ENCODE results near the gene VPS13C.

The VPS13C gene

GRCh38 chr15:62075595-62076277 is 15.5 kb upstream of the VPS13C start:
- H3K36me3 ChIP-seq (ENCODE audit: control insufficient read depth in 1 of 2, insufficient read depth in 2 of 2, low read depth in 1 of 2, low read length in 2 of 2): no peaks in the 10 kb centered on the region
- peak overlapping the region; percentile 80 for H3K9ac ChIP-seq (ENCODE audit: low read length)
- H2BK15ac ChIP-seq (ENCODE audit: low read depth, poor library complexity, severe bottlenecking): no peak overlapping the region
- no peak overlapping the region for H2AFZ ChIP-seq (ENCODE audit: low read depth, low read length)
- H3K79me1 ChIP-seq (replicated peaks; ENCODE audit: low read length, poor library complexity, severe bottlenecking): no peaks in the 10 kb centered on the region
- no peak overlapping the region for H3K14ac ChIP-seq (ENCODE audit: low read length in 2 of 2)
- no peak overlapping the region for H2AK5ac ChIP-seq (ENCODE audit: low read length, severe bottlenecking)
- H3K4me1 ChIP-seq (ENCODE audit: control insufficient read depth, insufficient read depth, low read depth, low read length): no peaks in the 10 kb centered on the region
- no peak overlapping the region for H2BK120ac ChIP-seq (ENCODE audit: low read depth, low read length)
- no peak overlapping the region for H2BK5ac ChIP-seq (ENCODE audit: low read depth, low read length, poor library complexity, severe bottlenecking)
- H3K27ac ChIP-seq (ENCODE audit: low read length, poor library complexity, severe bottlenecking): no peak overlapping the region
- H2BK12ac ChIP-seq (ENCODE audit: low read length in 2 of 2): no peak overlapping the region
- 73% methylated on average over 4 of the region's 9 CpGs for WGBS
- H4K91ac ChIP-seq (ENCODE audit: low read length): no peak overlapping the region
- peaks cover 0 to 5% of the 10 kb centered on the region in 2 experiments for H3K27me3 ChIP-seq (ENCODE audit: control insufficient read depth in 1 of 2, insufficient read depth in 1 of 2, low read length in 2 of 2)
- H3K4ac ChIP-seq (ENCODE audit: low read depth in 1 of 2, low read length in 2 of 2): no peak overlapping the region
- H4K8ac ChIP-seq (ENCODE audit: low read length): no peak overlapping the region
- no peak overlapping the region for H3K4me2 ChIP-seq (ENCODE audit: low read length, poor library complexity, severe bottlenecking)
- no peak overlapping the region for H3K18ac ChIP-seq (ENCODE audit: low read depth in 1 of 2, low read length in 2 of 2)
- H3K4me3 ChIP-seq (ENCODE audit: insufficient read depth in 1 of 2, low read depth in 1 of 2, low read length in 2 of 2): peak overlapping the region in 1 of 2 experiments; percentile 46
- H3K9me3 ChIP-seq (ENCODE audit: control insufficient read depth, low read length): no peaks in the 10 kb centered on the region
- DNase-seq: no peak
- no peak overlapping the region for H3K23ac ChIP-seq (ENCODE audit: low read length in 2 of 2)

DNA sequence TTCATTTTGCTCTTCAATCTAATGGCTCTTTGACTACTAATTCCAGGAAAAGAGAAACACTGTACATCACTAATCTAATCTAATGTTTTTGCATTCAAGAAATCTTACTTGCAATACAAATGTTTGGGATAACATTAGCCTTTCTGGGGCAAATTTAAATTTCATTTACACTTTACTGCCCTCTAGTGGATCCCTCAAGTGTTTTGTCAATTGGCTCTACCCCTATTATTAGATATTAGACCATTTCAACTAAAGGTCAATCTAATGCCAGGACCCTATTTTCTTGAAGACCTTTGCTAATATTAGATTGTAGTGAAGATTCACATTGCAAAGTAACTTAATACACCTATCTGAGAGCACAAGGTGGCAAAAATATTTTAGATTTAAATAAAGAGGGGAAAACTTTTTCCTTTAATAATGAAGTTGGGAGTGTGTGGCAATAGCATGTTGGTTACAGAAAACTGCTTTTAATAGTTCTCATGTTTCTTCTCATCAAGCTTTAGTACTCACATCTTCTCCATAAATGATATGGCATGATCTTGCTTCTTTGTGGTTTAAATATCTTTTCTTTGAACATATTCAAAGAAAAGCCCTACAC is 11.6 kb upstream of the VPS13C start:
- H3K23ac ChIP-seq (ENCODE audit: low read length in 2 of 2): no peak overlapping the region
- H3K4me3 ChIP-seq (ENCODE audit: insufficient read depth in 1 of 2, low read depth in 1 of 2, low read length in 2 of 2): no peak overlapping the region
- H2BK12ac ChIP-seq (ENCODE audit: low read length in 2 of 2): no peak overlapping the region
- peaks cover 14% of the 10 kb centered on the region for H3K4me1 ChIP-seq (ENCODE audit: control insufficient read depth, insufficient read depth, low read depth, low read length)
- no peaks in the 10 kb centered on the region for H3K79me1 ChIP-seq (replicated peaks; ENCODE audit: low read length, poor library complexity, severe bottlenecking)
- no peak overlapping the region for H2BK5ac ChIP-seq (ENCODE audit: low read depth, low read length, poor library complexity, severe bottlenecking)
- no peak overlapping the region for H3K14ac ChIP-seq (ENCODE audit: low read length in 2 of 2)
- peaks cover 0 to 4% of the 10 kb centered on the region in 2 experiments for H3K36me3 ChIP-seq (ENCODE audit: control insufficient read depth in 1 of 2, insufficient read depth in 2 of 2, low read depth in 1 of 2, low read length in 2 of 2)
- H3K4ac ChIP-seq (ENCODE audit: low read depth in 1 of 2, low read length in 2 of 2): no peak overlapping the region
- H3K9ac ChIP-seq (ENCODE audit: low read length): no peak overlapping the region
- H4K91ac ChIP-seq (ENCODE audit: low read length): no peak overlapping the region
- H3K4me2 ChIP-seq (ENCODE audit: low read length, poor library complexity, severe bottlenecking): no peak overlapping the region
- H2BK15ac ChIP-seq (ENCODE audit: low read depth, poor library complexity, severe bottlenecking): no peak overlapping the region
- H4K8ac ChIP-seq (ENCODE audit: low read length): no peak overlapping the region
- H3K9me3 ChIP-seq (ENCODE audit: control insufficient read depth, low read length): no peaks in the 10 kb centered on the region
- no peak overlapping the region for H2AFZ ChIP-seq (ENCODE audit: low read depth, low read length)
- H3K27me3 ChIP-seq (ENCODE audit: control insufficient read depth in 1 of 2, insufficient read depth in 1 of 2, low read length in 2 of 2): peaks cover 4 to 22% of the 10 kb centered on the region in 2 experiments
- peak; percentile 50 for DNase-seq
- H3K27ac ChIP-seq (ENCODE audit: low read length, poor library complexity, severe bottlenecking): no peak overlapping the region
- H2BK120ac ChIP-seq (ENCODE audit: low read depth, low read length): no peak overlapping the region
- no peak overlapping the region for H3K18ac ChIP-seq (ENCODE audit: low read depth in 1 of 2, low read length in 2 of 2)
- H2AK5ac ChIP-seq (ENCODE audit: low read length, severe bottlenecking): no peak overlapping the region

DNA sequence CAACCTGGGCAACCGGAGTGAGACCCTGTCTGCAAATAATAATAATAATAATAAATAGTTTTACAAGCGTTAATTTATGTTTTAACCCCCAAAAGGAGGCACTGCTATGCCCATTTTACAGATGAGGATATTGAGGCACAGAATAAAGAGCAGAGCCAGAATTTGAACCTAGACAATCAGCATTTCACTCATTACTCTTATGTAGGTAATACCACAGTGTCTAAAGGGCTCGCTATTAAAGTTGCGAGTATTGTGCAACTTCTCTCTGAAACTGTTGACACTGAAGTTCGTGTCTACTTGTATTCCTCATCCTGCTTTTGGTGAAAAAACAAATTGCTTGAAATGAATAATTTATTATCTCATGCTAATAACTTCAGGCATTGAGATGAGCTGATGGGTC is 9.3 kb upstream of the VPS13C start:
- Histone ChIP-seq H4K8ac (ENCODE audit: low read length) (no peak overlapping the region), H2BK15ac (ENCODE audit: low read depth, poor library complexity, severe bottlenecking) (no peak overlapping the region), H3K36me3 (ENCODE audit: control insufficient read depth in 1 of 2, insufficient read depth in 2 of 2, low read depth in 1 of 2, low read length in 2 of 2) (peaks cover 0 to 4% of the 10 kb centered on the region in 2 experiments), H3K23ac (ENCODE audit: low read length in 2 of 2) (no peak overlapping the region), H2AFZ (ENCODE audit: low read depth, low read length) (no peak overlapping the region), H3K4me3 (ENCODE audit: insufficient read depth in 1 of 2, low read depth in 1 of 2, low read length in 2 of 2) (no peak overlapping the region), H3K18ac (ENCODE audit: low read depth in 1 of 2, low read length in 2 of 2) (no peak overlapping the region), H3K27me3 (ENCODE audit: control insufficient read depth in 1 of 2, insufficient read depth in 1 of 2, low read length in 2 of 2) (peaks cover 4 to 32% of the 10 kb centered on the region in 2 experiments), H2BK120ac (ENCODE audit: low read depth, low read length) (no peak overlapping the region), H4K91ac (ENCODE audit: low read length) (no peak overlapping the region), H3K4ac (ENCODE audit: low read depth in 1 of 2, low read length in 2 of 2) (no peak overlapping the region), H3K27ac (ENCODE audit: low read length, poor library complexity, severe bottlenecking) (no peak overlapping the region), H3K9me3 (ENCODE audit: control insufficient read depth, low read length) (no peaks in the 10 kb centered on the region), H3K9ac (ENCODE audit: low read length) (no peak overlapping the region), H3K14ac (ENCODE audit: low read length in 2 of 2) (no peak overlapping the region), H3K4me2 (ENCODE audit: low read length, poor library complexity, severe bottlenecking) (no peak overlapping the region), H2AK5ac (ENCODE audit: low read length, severe bottlenecking) (no peak overlapping the region), H2BK12ac (ENCODE audit: low read length in 2 of 2) (no peak overlapping the region), H3K4me1 (ENCODE audit: control insufficient read depth, insufficient read depth, low read depth, low read length) (peaks cover 17% of the 10 kb centered on the region), H3K79me1 (replicated peaks; ENCODE audit: low read length, poor library complexity, severe bottlenecking) (no peaks in the 10 kb centered on the region), H2BK5ac (ENCODE audit: low read depth, low read length, poor library complexity, severe bottlenecking) (no peak overlapping the region)
- no peak for DNase-seq
- 95% methylated on average over 4 of the region's 5 CpGs for WGBS

- 78% methylated on average over 3 of the region's 4 CpGs for WGBS
Observed at GRCh38 chr15:62068810-62069167, 8.5 kb upstream of the VPS13C start.

More at GRCh38 chr15:62068810-62069167, 8.5 kb upstream of the VPS13C start:
- no peak overlapping the region for H3K27ac ChIP-seq (ENCODE audit: low read length, poor library complexity, severe bottlenecking)
- H3K79me1 ChIP-seq (replicated peaks; ENCODE audit: low read length, poor library complexity, severe bottlenecking): no peaks in the 10 kb centered on the region
- no peak overlapping the region for H2AFZ ChIP-seq (ENCODE audit: low read depth, low read length)
- no peak overlapping the region for H3K4ac ChIP-seq (ENCODE audit: low read depth in 1 of 2, low read length in 2 of 2)
- no peak overlapping the region for H4K91ac ChIP-seq (ENCODE audit: low read length)
- DNase-seq: peak; percentile 38
- peak overlapping the region; percentile 26 for H3K9ac ChIP-seq (ENCODE audit: low read length)
- H2AK5ac ChIP-seq (ENCODE audit: low read length, severe bottlenecking): no peak overlapping the region
- no peak overlapping the region for H3K18ac ChIP-seq (ENCODE audit: low read depth in 1 of 2, low read length in 2 of 2)
- no peak overlapping the region for H4K8ac ChIP-seq (ENCODE audit: low read length)
- H3K4me3 ChIP-seq (ENCODE audit: insufficient read depth in 1 of 2, low read depth in 1 of 2, low read length in 2 of 2): peak overlapping the region in 1 of 2 experiments; percentile 25
- H3K27me3 ChIP-seq (ENCODE audit: control insufficient read depth in 1 of 2, insufficient read depth in 1 of 2, low read length in 2 of 2): peaks cover 4 to 27% of the 10 kb centered on the region in 2 experiments
- no peak overlapping the region for H2BK120ac ChIP-seq (ENCODE audit: low read depth, low read length)
- no peaks in the 10 kb centered on the region for H3K9me3 ChIP-seq (ENCODE audit: control insufficient read depth, low read length)
- peaks cover 18% of the 10 kb centered on the region for H3K4me1 ChIP-seq (ENCODE audit: control insufficient read depth, insufficient read depth, low read depth, low read length)
- H2BK15ac ChIP-seq (ENCODE audit: low read depth, poor library complexity, severe bottlenecking): no peak overlapping the region
- no peak overlapping the region for H2BK12ac ChIP-seq (ENCODE audit: low read length in 2 of 2)
- no peak overlapping the region for H3K23ac ChIP-seq (ENCODE audit: low read length in 2 of 2)
- no peak overlapping the region for H3K4me2 ChIP-seq (ENCODE audit: low read length, poor library complexity, severe bottlenecking)
- H3K36me3 ChIP-seq (ENCODE audit: control insufficient read depth in 1 of 2, insufficient read depth in 2 of 2, low read depth in 1 of 2, low read length in 2 of 2): peaks cover 0 to 4% of the 10 kb centered on the region in 2 experiments
- H2BK5ac ChIP-seq (ENCODE audit: low read depth, low read length, poor library complexity, severe bottlenecking): no peak overlapping the region
- H3K14ac ChIP-seq (ENCODE audit: low read length in 2 of 2): no peak overlapping the region
